ENCODE data around the gene ANKS1B.

- TF ChIP-seq CTCF (IDR thresholded peaks at IDR 0.05) (no peak), POLR2A (IDR thresholded peaks at IDR 0.05) (no peak)
Measured at GRCh38 chr12:99152337-99152736, 832.4 kb downstream of the ANKS1B start.
